Esophagus mucosa (tissue), 1 donor: ENCODE measurements around the gene ZFP91. TPM values are rescaled to one million over a fixed set of nuclear protein-coding genes. Genes with fewer than 3 reads are reported as not detected.
A peak's percentile ranks its signal among the peaks of the same experiment; 100 is the strongest.
"Not testable (repeated sequence)": the region's sequence is repeated elsewhere in the genome, so short reads cannot be mapped to it uniquely, and the experiment has no call there.

Source experiments
- ATAC-seq: fragments of 200-7000 bp; cut with Tn5 transposase; one replicate; pipeline ENCODE4 v1.9.1; 2020
- total RNA-seq: library from RNA; stranded (reverse); gene quantifications from one replicate; pipeline ENCODE4 v1.2.4, GENCODE V29; 2023
- donor health status: DM: yes; HTN: yes; CAD: no.

ZFP91 gene
- total RNA-seq: 33.8 TPM

GRCh38 chr11:58578635-58579191, at the start of gene ZFP91:
Gene ZFP91, plus strand, starts transcription at chr11:58579063. Its CDS starts 219 bp downstream, at chr11:58579282.
- peak; percentile 89 for ATAC-seq

GRCh38 chr11:58530236-58530635, 48.6 kb upstream of the ZFP91 start:
- no peak for ATAC-seq

- no peak for ATAC-seq
Observed at GRCh38 chr11:58531865-58532341, 47.0 kb upstream of the ZFP91 start.

GRCh38 chr11:58546841-58547240, 32.0 kb upstream of the ZFP91 start:
- no peak for ATAC-seq

- no peak for ATAC-seq
Observed at GRCh38 chr11:58549644-58550043, 29.2 kb upstream of the ZFP91 start.

- no peak for ATAC-seq
Observed at GRCh38 chr11:58560842-58561241, 18.0 kb upstream of the ZFP91 start.

- no peak for ATAC-seq
Observed at GRCh38 chr11:58561394-58562098, 17.3 kb upstream of the ZFP91 start.

GRCh38 chr11:58562375-58562800, 16.5 kb upstream of the ZFP91 start:
- ATAC-seq: no peak

- no peak for ATAC-seq
Observed at GRCh38 chr11:58564231-58564630, 14.6 kb upstream of the ZFP91 start.

GRCh38 chr11:58567889-58568512, 10.9 kb upstream of the ZFP91 start:
- peak; percentile 41 for ATAC-seq

GRCh38 chr11:58572906-58573305, 6.0 kb upstream of the ZFP91 start:
- ATAC-seq: not testable (repeated sequence)

- ATAC-seq: peak; percentile 35
Observed at GRCh38 chr11:58573451-58574104, 5.3 kb upstream of the ZFP91 start.

GRCh38 chr11:58574881-58575280, 4.0 kb upstream of the ZFP91 start:
- ATAC-seq: no peak

- no peak for ATAC-seq
Observed at GRCh38 chr11:58575377-58576020, 3.4 kb upstream of the ZFP91 start, which contains the start of gene LPXN. Gene LPXN, minus strand, starts transcription at chr11:58575856. Its CDS starts 84 bp downstream, at chr11:58575772.

- ATAC-seq: no peak
Observed at GRCh38 chr11:58576887-58577471, 1.9 kb upstream of the ZFP91 start.

- ATAC-seq: peak; percentile 76
Observed at GRCh38 chr11:58577555-58578135, 1.2 kb upstream of the ZFP91 start.

- ATAC-seq: peak; percentile 79
Observed at GRCh38 chr11:58578136-58578634, 678 bp upstream of the ZFP91 start.

GRCh38 chr11:58579192-58580129, 598 bp downstream of the ZFP91 start:
- peak; percentile 71 for ATAC-seq

GRCh38 chr11:58580311-58580710, 1.4 kb downstream of the ZFP91 start:
- ATAC-seq: no peak

- no peak for ATAC-seq
Observed at GRCh38 chr11:58582437-58582836, 3.6 kb downstream of the ZFP91 start.
